K562 (cell line): ENCODE measurements around the gene GNPTAB. TPM values are rescaled to one million over a fixed set of nuclear protein-coding genes. Genes with fewer than 3 reads are reported as not detected.
"Not testable (repeated sequence)": the region's sequence is repeated elsewhere in the genome, so short reads cannot be mapped to it uniquely, and the experiment has no call there.

ENCODE experiments used
- ATAC-seq: fragments of 200-7000 bp; cut with Tn5 transposase; 3 replicates; pipeline ENCODE4 v1.9.1; 2020; ENCODE audit warnings: moderate library complexity
- BruUV-seq: library from RNA; stranded (reverse); fragments of 400-500 nt; replicated peaks from 2 replicates; lab custom pipeline; 2021; lab: Mats Ljungman, UMichigan
- CTCF ChIA-PET: fragments of 300-600 bp; formaldehyde crosslinking; extraction: SDS; loops from one replicate; lab custom pipeline; 2021; ENCODE audit warnings: low intra/inter-chr PET ratio; lab: Yijun Ruan, JAX
- POLR2A ChIA-PET: fragments of 300-600, 350-650 bp; sonication (Branson Sonifier 250); formaldehyde crosslinking; extraction: SDS; loops from one replicate; lab custom pipeline; 2021; ENCODE audit warnings: antibody characterized with exemption, inconsistent platforms; lab: Yijun Ruan, JAX
- DNase-seq, 4 experiments: peaks; one replicate each; pipeline versions ENCODE4 v3.0.0 to v3.0.0-alpha.2; 2011 to 2018; ENCODE audit warnings: low spot score in 3 of 4, mixed read lengths in 3 of 4; ENCODE audit errors: extremely low read depth in 1 of 4
- FAIRE-seq: peaks from 2 replicates; lab custom pipeline; 2011; peaks lifted over from hg19 to GRCh38; lab: Jason Lieb, UNC
- H2AFZ ChIP-seq: 2 replicates; pipeline ENCODE4 v1.6.0; 2011; ENCODE audit warnings: low read depth, low read length, control low read depth, inconsistent platforms
- H3K27ac ChIP-seq: fragments of 200-600 bp; 3 replicates; pipeline ENCODE4 v1.8.0; 2011; ENCODE audit warnings: low read depth, mild to moderate bottlenecking, control low read depth, inconsistent platforms, low read length, moderate library complexity, mixed read lengths; ENCODE audit errors: extremely low read depth
- H3K27me3 ChIP-seq, 2 experiments: fragments of 300-600 bp in 1 of 2; 2 replicates in 1 of 2; 3 replicates in 1 of 2; pipeline versions ENCODE4 v1.6.0 to v1.8.0; 2011; ENCODE audit warnings: inconsistent platforms in 2 of 2, low read length in 2 of 2, mild to moderate bottlenecking in 1 of 2, mixed read lengths in 1 of 2, moderate library complexity in 1 of 2; ENCODE audit not compliant: control insufficient read depth in 2 of 2, insufficient read depth in 2 of 2
- H3K36me3 ChIP-seq: fragments of 300-600 bp; 3 replicates; pipeline ENCODE4 v1.8.0; 2011; ENCODE audit warnings: mild to moderate bottlenecking, low read length, inconsistent platforms; ENCODE audit not compliant: control insufficient read depth, insufficient read depth
- H3K4me1 ChIP-seq, 2 experiments: fragments of 200-600 bp in 1 of 2; replicated peaks in 1 of 2; 2 replicates in 1 of 2; 3 replicates in 1 of 2; pipeline versions ENCODE4 v1.5.1 to v1.8.0; 2011; ENCODE audit warnings: inconsistent platforms in 2 of 2, low read length in 2 of 2, mild to moderate bottlenecking in 1 of 2, mixed read lengths in 1 of 2, moderate library complexity in 1 of 2; ENCODE audit not compliant: control insufficient read depth in 2 of 2, insufficient read depth in 2 of 2
- H3K4me2 ChIP-seq: 2 replicates; pipeline ENCODE4 v1.6.1; 2011; ENCODE audit warnings: low read length, control low read depth, inconsistent platforms, mixed read lengths; ENCODE audit not compliant: insufficient read depth
- H3K4me3 ChIP-seq: fragments of 200-600 bp; sonication (generic), shearing (Covaris generic); 2 replicates; pipeline ENCODE4 v1.5.1; 2016; ENCODE audit warnings: control low read depth, inconsistent platforms
- H3K79me2 ChIP-seq: fragments of 200-600 bp; 3 replicates; pipeline ENCODE4 v1.8.0; 2011; ENCODE audit warnings: low read length, inconsistent platforms; ENCODE audit not compliant: control insufficient read depth, insufficient read depth
- H3K9ac ChIP-seq, 2 experiments: 2 replicates each; pipeline versions ENCODE4 v1.6.0 to v1.6.1; 2011; ENCODE audit warnings: low read depth in 2 of 2, low read length in 2 of 2, control low read depth in 1 of 2, inconsistent platforms in 1 of 2, mild to moderate bottlenecking in 1 of 2, mixed read lengths in 1 of 2; ENCODE audit not compliant: insufficient read depth in 1 of 2
- H3K9me1 ChIP-seq: one replicate; pipeline ENCODE4 v1.6.0; 2011; ENCODE audit warnings: inconsistent platforms, mild to moderate bottlenecking, low read length, moderate library complexity; ENCODE audit not compliant: control insufficient read depth, insufficient read depth
- H3K9me3 ChIP-seq: replicated peaks from 2 replicates; pipeline ENCODE4 v1.5.1; 2011; ENCODE audit warnings: low read depth, low read length, inconsistent platforms; ENCODE audit not compliant: control insufficient read depth, insufficient read depth
- H4K20me1 ChIP-seq: replicated peaks from 2 replicates; pipeline ENCODE4 v1.6.1; 2011; ENCODE audit warnings: low read length, inconsistent platforms, mixed read lengths; ENCODE audit not compliant: control insufficient read depth, insufficient read depth
- FOXA3 ChIP-seq, 2 experiments: fragments of 450-650 bp in 1 of 2; sonication (generic) in 1 of 2; formaldehyde crosslinking; IDR thresholded peaks in 1 of 2; conservative IDR thresholded peaks in 1 of 2; 2 replicates each; pipeline versions ENCODE4 v1.4.0 to v1.8.0; 2020 to 2022; ENCODE audit warnings: mild to moderate bottlenecking in 2 of 2, missing genetic modification reagents in 1 of 2
- KHSRP ChIP-seq: fragments of 450-650 bp; IDR thresholded peaks from 2 replicates; pipeline ENCODE4 v1.6.1; 2017
- ZEB2 ChIP-seq: fragments of 450-650 bp; IDR thresholded peaks from 2 replicates; pipeline ENCODE4 v1.6.1; 2016
- ZFP36 ChIP-seq: fragments of 150-350 bp; IDR thresholded peaks from 2 replicates; pipeline ENCODE4 v1.6.1; 2018; ENCODE audit warnings: low read length, low read depth; ENCODE audit not compliant: partially characterized antibody
- ZNF407 ChIP-seq: fragments of 450-650 bp; IDR thresholded peaks from 2 replicates; pipeline ENCODE4 v1.6.1; 2016; ENCODE audit warnings: low read depth
- ZNF431 ChIP-seq: sonication (generic); formaldehyde crosslinking; IDR thresholded peaks from 2 replicates; pipeline ENCODE4 v1.8.0; 2022; ENCODE audit warnings: mild to moderate bottlenecking, missing genetic modification reagents
- ZNF583 ChIP-seq: fragments of 250-450 bp; sonication (Bioruptor Pico); IDR thresholded peaks from 2 replicates; pipeline ENCODE4 v1.4.0; 2020
- ZNF79 ChIP-seq: fragments of 250-450 bp; sonication (Bioruptor Pico); IDR thresholded peaks from 2 replicates; pipeline ENCODE4 v1.4.0; 2020; ENCODE audit warnings: low read depth, mild to moderate bottlenecking, moderate library complexity
- WGBS: fragments of 100-300 bp; shearing (Covaris generic); methylation state at CpG from one replicate; pipeline ENCODE4 v1.1.6; 2016; ENCODE audit warnings: low coverage, mixed read lengths; ENCODE audit not compliant: insufficient coverage; ENCODE audit errors: missing lambda C conversion rate; 5-methylcytosine and 5-hydroxymethylcytosine counted together
- in situ Hi-C: fragments of 300-500 bp; cut with MboI; formaldehyde crosslinking; loops from 4 replicates; pipeline ENCODE4 v1.15.0; 2018; ENCODE audit warnings: inconsistent platforms, mixed read lengths
- intact Hi-C: fragments of 100-400 bp; cut with micrococcal nuclease; formaldehyde crosslinking; loops from 2 replicates; pipeline ENCODE4 v1.14.2; 2022
- polyA plus RNA-seq, 8 experiments: library from polyadenylated mRNA; depleted of rRNA in 4 of 8; stranded (reverse) in 5 of 8; unstranded in 3 of 8; fragments of >200 nt; fragmentation: Nextera tagmentation in 2 of 8; fragmentation: Illumina TruSeq in 1 of 8; extraction: Ambion mirVana in 2 of 8; extraction: Trizol in 1 of 8; gene quantifications; 2 replicates each; pipeline versions ENCODE4 v1.2.1 to v1.2.3, GENCODE V29; 2011 to 2014; ENCODE audit warnings: inconsistent platforms in 1 of 8, missing spikeins in 1 of 8
- total RNA-seq, 7 experiments: library from RNA; depleted of rRNA in 6 of 7; stranded (reverse); fragments of >200 nt in 6 of 7; fragmentation: Illumina TruSeq in 2 of 7; extraction: Trizol in 2 of 7; gene quantifications; 2 replicates each; pipeline versions ENCODE4 v1.2.1 to v1.2.3, GENCODE V29; 2011 to 2021; ENCODE audit warnings: low replicate concordance in 1 of 7

Gene GNPTAB
- total and polyA plus RNA-seq, 9 of the 15 experiments (the other 6 are each of a cell fraction or from before 2014, with no cell fraction given) = 5.9 to 23.2 (median 19.3) TPM

GRCh38 chr12:101818689-101819088 lies 12.1 kb downstream of the GNPTAB start:
- TF ChIP-seq ZNF431 (CRISPR knock-in tag) (peak; percentile 98), ZFP36 (peak; percentile 8)
- not testable (repeated sequence) for H3K9me1 ChIP-seq
- POLR2A ChIA-PET = interaction anchor here (0.6 to 6.0 kb wide), 2 partner anchors 10 to 1286 kb away, joined by 4 to 41 read pairs; partner anchors contain the start of gene GNPTAB

GRCh38 chr12:101813117-101813516 lies 17.6 kb downstream of the GNPTAB start:
- H3K9me1 ChIP-seq = no peaks in the 10 kb centered on the region
- TF ChIP-seq ZNF583 (CRISPR knock-in tag) (no peak), ZEB2 (no peak), FOXA3 (CRISPR knock-in tag; conservative IDR thresholded peaks at IDR 0.05 in 1 of 2, IDR thresholded peaks at IDR 0.05 in 1 of 2) (no peak), ZNF407 (no peak), KHSRP (no peak), ZNF79 (CRISPR knock-in tag) (no peak)
- TF ChIP-seq, all 486 proteins: peak for 0
- WGBS = 63% methylated on average over 2 of the region's 2 CpGs
- no peak for DNase-seq
- H3K27ac ChIP-seq = no peak overlapping the region
- no peak overlapping the region for H3K4me3 ChIP-seq
- H2AFZ ChIP-seq = no peak overlapping the region
- no peaks in the 10 kb centered on the region for H4K20me1 ChIP-seq
- no peaks in the 10 kb centered on the region for H3K27me3 ChIP-seq
- intact Hi-C loops (no loop called here), in situ Hi-C loops (no loop called here)
- no peaks in the 10 kb centered on the region for H3K9me3 ChIP-seq
- no peak for FAIRE-seq
- H3K79me2 ChIP-seq = no peaks in the 10 kb centered on the region
- no peak for ATAC-seq
- BruUV-seq = no TSS peak
- H3K9ac ChIP-seq = no peak overlapping the region
- H3K4me1 ChIP-seq = no peaks in the 10 kb centered on the region
- no peaks in the 10 kb centered on the region for H3K36me3 ChIP-seq
- ChIA-PET POLR2A (interaction anchor here (6.0 kb wide), 1 partner anchor 15 kb away, joined by 41 read pairs; the partner anchor contains the start of gene GNPTAB), CTCF (no interaction called here)
- no peak overlapping the region for H3K4me2 ChIP-seq

More at GRCh38 chr12:101818689-101819088, 12.1 kb downstream of the GNPTAB start:
- DNase-seq, H3K4me1 ChIP-seq, H3K9ac ChIP-seq, H3K79me2 ChIP-seq, H2AFZ ChIP-seq, H4K20me1 ChIP-seq, FAIRE-seq, CTCF ChIA-PET, H3K9me3 ChIP-seq, H3K27me3 ChIP-seq, H3K27ac ChIP-seq, intact Hi-C loops, H3K4me2 ChIP-seq, in situ Hi-C loops, BruUV-seq, H3K36me3 ChIP-seq, H3K4me3 ChIP-seq, ATAC-seq: not testable (repeated sequence)
- WGBS = 77% methylated on average over 4 of the region's 4 CpGs
